Kidney glomerular epithelial cell (primary cell): ENCODE results near the gene VEGFB.

Experiments
- DNase-seq: peaks from one replicate; lab custom pipeline; 2025; lab: John Stamatoyannopoulos, UW

Gene VEGFB, protein sequence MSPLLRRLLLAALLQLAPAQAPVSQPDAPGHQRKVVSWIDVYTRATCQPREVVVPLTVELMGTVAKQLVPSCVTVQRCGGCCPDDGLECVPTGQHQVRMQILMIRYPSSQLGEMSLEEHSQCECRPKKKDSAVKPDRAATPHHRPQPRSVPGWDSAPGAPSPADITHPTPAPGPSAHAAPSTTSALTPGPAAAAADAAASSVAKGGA

DNA sequence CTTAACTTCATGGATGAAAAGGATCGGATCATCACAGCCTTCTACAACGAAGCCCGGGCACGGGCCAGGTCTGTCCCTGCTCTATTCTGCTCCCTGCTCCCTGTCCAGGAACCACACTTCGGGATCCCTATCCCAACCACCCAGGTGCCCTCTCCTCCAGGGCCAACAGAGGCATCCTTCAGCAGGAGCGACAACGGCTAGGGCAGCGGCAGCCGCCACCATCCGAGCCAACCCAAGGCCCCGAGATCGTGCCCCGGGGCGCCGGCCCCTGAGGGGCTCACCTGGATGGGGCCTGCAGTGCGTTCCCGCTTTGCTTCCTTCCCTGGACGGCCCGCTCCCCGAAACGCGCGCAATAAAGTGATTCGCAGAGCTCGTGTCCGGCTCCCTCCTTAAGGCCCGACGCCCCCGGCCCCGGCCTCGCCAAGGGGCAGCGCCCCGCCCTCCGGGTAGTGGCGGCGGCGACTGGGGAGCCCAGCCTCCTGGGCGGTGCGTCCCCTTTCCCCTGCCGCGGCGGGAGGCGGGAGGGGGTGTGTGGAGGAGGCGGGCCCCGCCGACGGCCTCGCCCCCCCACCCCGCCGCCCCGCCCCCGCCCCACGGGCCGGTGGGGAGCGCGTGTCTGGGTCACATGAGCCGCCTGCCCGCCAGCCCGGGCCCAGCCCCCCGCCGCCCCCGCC is at the start of gene VEGFB:
TSS of gene VEGFB (plus strand) at position 672 of the 674 bp plus-strand sequence. CDS start 250 bp downstream, outside the sequence.
- no peak for DNase-seq

DNA sequence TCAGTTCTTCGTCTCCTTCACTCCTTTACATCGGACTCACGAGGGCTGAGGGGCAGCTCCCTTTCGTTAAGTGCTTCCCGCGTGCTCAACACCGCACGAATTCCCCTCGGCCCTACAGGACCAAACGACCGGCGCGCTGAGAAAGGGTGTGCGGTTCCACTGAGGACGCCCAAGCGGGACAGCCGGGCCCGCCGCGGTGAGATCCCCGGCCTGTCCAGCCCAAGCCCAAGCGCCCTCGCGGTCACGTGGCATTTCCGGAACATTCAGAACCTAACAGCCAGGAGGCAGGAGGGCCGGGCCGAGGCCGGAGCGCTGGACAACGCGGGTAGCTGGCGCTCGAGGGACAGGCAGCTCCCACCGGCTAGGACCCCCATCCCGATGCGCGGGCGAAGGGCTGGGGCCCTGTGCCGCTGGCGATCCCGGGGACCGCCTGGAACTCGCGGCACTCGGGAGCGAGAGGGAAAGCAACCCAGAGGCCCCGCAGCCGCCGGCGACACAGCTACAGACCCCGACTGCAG is 49.1 kb upstream of the VEGFB start:
- DNase-seq, result peak; percentile 79

DNA sequence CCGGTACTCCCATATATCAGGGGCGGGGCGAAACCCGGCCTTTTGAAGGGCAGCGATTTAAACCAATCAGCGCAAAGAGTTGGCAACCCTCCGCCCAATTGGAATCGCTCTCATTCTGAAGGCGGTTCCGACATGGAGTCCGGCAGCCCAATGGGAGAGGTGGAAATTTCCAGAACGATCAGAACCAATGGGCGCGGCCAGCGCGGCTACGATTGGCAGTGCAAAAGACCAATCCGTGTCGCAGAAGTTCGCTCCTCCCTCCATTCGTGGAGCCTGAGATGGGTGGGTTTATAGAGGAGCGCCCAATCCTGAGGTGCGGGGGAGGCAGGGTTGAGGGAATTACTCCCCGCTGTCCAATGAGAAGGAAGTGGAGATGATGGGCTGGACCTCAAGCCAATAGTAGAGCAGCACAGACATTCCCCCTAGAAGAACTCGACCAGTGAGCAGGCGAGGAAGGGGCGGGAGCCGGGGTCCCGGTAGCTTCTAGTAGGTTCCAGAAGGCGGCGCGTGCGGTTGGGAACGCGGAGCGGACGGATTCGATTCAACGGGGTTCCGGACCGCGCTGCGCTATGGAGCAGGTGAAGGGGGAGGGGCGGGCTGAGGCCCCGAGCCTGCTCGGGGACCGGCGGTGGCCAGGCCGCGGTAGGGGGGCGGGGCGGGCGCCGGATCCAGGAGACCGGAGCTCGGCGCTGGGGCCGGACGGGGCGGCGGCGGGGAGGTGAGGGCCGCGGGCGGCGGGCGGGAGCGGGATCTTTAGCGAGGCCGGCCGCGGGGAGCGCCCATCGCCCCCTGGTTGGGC is 48.5 kb upstream of the VEGFB start, which contains the start of gene STIP1:
TSS of gene STIP1 (plus strand) at position 479 of the 799 bp plus-strand sequence. CDS start at position 570, 91 bp downstream.
- peak; percentile 100 for DNase-seq

DNA sequence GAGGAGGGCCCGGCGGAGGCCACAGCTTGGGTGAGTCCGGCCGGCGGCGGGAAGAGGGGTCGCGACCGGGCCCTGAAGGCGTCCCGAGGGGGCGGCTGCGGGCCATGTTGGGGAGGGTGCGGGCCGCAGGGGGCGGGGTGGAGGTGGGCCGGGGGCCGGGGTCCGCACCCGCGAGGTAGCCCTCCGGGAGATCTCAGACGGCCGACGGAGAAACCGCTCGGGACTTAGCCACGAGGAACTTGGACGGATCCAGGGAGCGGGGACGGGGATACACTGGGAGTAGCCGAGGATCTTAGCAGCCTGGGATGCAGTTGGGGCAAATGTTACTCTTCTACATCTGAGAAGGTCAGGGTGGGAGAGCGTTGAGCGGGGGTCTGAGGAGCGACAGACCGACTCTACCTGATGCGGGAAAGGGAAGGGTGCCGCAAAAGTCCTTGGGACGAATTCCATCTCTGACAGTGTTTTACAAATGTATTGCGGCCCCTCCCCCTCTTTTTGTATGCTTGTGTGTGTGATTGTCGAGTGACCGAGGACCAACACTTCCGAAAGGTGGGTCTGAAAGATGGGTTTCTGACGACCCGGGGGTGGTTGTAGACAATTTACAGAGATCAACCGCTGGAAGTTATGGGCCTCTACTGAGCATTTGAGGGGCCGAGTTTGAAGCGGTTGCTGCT is 47.8 kb upstream of the VEGFB start:
- DNase-seq, result no peak

DNA sequence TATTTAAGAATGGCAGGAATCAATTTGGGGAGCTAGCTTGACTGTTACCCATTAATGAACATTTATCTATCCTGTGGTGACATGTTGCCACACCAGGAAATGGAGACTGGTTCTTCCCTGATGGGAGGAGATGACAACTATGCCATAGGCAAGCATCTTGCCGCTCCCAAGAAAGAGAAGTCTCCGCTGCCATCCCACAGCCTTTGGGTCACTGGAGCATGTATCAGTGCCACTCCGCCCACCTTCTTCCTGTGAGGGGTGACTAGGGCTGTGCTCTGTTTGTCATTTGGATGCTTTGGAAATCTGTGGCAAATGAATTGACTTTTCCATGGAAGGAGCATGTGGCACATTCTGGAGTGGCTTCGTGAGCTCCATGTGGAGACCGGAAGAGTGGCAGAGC is 42.0 kb upstream of the VEGFB start:
- no peak for DNase-seq

DNA sequence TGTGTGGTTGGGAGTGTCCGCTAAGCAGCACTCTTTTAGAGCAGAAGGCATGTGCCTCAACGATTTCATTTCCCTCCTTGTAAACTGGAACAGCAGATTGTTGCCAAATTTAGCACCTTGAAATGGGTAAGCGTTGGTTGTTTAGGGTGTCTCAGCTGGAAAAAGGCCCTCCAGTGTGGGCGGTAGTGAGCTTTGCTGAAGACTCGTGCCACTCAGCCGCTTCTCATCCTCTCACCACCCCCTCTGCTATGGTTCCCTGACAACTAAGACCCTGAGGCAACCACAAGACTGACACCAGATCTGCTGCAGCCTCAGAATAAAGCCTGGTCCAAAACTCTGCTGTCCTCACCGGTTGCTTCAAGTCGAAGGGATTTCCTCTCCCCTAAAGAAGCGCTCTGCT is 37.8 kb upstream of the VEGFB start:
- DNase-seq, result no peak

DNA sequence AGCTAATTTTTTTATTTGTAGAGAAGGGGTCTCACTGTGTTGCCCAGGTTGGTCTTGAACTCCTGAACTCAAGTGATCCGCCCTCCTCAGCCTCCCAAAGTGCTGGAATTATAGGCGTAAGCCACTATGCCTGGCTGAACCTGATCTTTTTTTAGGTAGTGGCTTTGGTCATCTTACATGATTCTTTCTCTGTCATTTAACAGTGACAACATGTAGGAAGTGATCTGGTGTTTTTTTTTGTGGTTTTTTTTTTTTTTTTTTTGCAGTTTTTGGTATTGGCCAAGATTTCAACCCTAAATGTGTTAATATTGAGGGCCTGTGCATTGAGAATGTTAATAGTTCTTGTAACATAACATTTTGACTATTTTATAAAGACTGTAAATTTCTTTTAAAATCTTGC is 35.9 kb upstream of the VEGFB start:
- DNase-seq, result no peak

DNA sequence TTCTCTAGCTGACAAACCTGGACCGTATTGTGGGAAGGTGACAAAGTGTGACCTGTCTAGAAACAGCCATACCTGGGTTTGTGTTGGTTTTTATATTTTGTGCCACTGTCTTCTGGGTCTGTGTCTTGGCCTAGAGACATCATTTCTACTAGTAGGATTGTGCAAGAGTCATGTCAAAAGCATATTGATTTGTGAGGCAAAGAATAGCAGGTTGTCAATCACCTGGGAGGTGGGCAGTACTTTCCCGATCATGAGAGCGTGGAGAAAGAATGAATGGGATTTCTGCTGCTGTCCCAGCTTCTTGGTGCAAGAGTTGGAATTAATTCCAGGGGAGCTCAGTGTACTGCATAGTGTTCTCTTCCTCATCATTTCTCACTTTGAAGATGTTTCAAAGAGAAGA is 32.8 kb upstream of the VEGFB start:
- DNase-seq, result no peak

DNA sequence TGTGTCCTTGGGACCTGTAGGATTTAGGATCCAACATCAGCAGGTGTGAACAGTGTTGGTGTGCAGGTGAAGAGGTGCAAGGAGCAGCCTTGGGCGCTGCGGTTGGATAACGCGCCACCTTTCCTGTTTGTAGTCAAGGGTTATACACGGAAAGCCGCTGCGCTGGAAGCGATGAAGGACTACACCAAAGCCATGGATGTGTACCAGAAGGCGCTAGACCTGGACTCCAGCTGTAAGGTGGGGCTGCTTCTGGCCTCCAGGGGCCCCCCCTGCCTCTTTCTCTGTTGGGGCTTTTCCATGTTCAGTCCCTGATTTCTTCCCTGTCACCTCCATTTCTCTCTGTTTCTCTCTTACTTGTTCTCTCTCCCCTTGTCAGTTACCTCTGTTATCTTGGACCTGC is 31.4 kb upstream of the VEGFB start:
- no peak for DNase-seq

DNA sequence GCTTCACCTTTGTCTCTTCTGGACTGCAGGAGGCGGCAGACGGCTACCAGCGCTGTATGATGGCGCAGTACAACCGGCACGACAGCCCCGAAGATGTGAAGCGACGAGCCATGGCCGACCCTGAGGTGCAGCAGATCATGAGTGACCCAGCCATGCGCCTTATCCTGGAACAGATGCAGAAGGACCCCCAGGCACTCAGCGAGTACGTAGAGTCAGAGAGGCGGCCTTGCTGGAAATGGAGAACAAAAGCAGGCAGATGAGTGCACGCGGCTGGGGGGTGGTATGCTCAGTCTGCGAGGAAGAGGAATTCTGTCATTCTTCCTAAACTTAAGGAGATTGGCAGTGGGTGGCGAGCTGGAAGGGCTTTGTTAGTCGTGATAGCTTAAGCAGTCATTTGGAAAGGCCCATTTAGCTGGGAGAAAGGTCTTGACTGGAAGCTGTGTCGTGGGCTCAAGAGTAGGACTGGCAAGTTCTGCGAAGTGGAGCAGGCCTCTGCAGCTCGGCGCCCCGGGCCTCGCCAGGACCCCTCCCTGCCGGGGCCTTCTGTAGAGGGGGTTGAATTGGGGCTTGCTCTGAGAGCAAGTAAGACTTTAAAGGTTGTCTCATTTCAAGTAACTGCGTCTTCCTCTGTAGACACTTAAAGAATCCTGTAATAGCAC is 30.8 kb upstream of the VEGFB start:
- DNase-seq, result no peak

DNA sequence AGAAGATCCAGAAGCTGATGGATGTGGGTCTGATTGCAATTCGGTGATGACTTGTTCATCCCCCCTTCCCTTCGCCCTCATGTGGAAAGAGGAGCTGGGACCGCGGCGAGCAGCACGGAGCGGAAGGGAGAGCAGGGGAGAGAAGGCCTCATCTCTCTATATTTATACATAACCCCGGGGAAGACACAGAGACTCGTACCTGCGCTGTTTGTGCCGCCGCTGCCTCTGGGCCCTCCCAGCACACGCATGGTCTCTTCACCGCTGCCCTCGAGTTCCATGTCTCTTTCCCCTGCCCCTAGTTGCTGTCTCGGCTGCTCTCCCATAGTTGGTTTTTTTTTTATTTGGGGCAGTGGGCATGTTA is 30.3 kb upstream of the VEGFB start:
- no peak for DNase-seq

DNA sequence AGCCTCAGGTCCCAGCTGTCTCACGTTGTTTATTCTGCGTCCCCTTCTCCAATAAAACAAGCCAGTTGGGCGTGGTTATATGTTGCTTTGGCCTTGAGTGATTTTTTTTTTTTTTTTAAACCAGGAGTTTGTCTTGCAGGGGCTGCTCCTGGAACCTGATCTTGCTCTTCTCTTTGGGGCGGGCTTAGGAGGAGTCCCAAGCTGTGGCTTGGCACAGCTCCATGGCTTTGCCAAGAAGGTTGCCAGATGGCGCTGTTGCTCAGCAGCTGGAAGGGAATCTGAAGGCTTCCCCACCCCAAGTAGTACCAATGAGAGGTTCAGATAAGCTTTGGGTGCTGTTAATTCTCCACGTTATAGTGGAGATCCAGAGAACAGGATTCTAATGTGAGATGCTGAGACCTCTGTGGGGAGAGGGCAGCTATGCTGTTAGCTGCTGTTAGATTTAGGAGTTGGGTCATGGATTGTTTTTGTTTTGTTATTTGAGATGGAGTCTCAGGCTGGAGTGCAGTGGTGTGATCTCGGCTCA is 29.9 kb upstream of the VEGFB start:
- peak; percentile 60 for DNase-seq

DNA sequence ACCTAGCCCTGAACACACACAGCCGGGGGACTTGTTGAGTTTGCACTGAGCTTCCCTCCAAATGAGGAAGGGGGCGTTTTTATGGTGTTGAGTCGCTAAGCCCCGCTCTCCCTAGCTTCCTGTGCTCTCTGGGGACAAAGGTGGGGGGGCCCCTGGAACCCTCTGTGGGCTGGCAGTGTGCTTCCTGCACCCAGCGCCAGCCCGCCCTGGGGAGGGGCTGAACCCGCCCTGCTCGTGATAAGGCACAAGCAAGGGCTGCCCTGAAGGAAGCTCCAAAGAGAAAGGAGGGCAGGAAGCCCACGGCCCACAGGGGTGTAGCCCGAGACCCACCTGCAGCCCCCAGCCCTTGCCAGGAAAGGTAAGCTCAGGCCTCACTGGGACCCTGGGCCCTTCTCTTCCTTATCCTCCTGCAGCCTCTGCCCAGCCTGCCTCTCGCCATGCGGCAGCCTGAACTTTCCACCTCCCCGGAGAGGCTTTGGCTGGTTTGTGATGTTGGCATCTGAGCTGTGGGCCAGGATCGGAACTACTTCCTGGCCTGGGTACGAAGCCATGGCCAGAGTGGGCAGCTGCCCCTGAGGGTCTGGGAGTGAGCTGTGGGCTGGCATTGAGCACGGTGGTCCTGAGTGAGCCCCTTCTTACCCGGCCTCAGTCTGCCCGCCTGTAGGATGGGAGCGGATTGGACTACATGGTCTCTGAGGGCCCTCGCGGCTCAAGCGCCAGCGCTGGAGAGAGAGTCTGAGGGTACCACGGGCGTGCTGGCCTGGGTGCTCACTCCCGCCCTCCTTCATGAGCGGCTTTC is 27.7 kb upstream of the VEGFB start, which contains the start of gene FERMT3:
TSS of gene FERMT3 (plus strand) at position 265 of the 799 bp plus-strand sequence. CDS start 644 bp downstream, outside the sequence.
- DNase-seq, result no peak

DNA sequence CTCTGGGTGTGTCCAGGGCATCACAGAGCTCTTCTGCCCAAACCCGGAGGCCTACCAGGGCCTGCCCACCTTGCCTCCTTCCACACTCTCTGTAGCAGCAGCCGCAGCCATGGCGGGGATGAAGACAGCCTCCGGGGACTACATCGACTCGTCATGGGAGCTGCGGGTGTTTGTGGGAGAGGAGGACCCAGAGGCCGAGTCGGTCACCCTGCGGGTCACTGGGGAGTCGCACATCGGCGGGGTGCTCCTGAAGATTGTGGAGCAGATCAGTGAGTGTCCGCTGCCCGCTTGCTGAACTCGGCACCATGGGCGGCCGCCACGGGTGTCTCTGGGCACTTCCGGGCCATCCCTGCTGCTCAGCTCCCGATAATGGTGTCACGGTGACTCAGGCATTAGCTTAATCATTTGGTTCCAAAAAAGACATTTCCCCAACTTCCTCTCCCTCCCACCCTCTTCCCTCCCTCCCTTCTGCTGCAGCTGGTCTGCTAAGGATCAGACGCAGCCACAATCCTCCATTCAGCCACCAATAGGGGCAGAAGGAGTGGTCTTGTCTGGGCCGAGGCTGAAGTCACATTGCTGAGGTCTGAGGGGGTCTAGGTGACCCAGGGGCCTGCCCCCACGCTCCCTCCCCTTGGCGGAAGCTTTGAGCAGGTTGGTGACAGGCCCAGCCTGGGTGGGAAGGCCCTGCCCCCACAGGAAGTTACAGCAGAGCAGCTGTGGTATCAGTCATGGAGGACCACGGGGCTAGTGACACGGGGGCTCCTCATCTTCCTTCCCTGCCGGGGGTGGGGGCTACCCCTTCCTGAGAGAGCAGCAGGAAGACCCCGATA is 26.9 kb upstream of the VEGFB start:
- no peak for DNase-seq

DNA sequence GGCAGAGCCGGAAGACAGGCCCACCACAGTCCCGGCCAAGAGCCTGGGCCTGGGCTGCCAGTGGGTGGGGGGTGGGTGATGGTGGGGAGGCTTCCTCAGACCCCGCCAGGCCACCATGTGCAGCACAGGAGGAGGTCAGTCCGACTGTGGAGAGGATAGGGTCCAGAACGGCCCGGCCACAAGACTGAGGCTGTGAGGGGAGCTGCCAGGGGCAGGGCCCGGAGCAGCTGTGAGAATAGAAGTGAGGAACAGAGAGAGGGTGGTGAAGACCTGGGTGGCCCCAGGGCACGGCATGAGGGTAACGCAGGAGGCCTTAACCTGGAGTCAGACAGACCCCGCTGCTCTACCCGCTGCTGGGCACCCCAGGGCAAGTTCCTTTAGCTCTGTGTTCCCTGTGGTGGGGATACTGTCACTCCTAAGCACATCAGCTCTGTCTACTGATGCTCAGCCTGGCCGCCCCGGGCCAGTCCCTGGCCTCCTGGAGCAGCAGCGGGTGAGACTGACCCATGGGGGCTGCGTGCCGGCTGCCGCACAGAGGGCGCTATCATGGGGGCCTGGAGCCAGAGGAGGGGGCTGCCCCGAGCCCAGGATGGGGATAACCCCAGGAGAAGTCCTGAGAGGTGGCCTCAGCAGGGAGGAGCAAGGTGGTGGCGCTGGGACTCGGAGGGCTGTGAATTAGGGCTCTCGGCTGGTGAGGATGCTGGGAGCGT is 26.1 kb upstream of the VEGFB start:
- no peak for DNase-seq

DNA sequence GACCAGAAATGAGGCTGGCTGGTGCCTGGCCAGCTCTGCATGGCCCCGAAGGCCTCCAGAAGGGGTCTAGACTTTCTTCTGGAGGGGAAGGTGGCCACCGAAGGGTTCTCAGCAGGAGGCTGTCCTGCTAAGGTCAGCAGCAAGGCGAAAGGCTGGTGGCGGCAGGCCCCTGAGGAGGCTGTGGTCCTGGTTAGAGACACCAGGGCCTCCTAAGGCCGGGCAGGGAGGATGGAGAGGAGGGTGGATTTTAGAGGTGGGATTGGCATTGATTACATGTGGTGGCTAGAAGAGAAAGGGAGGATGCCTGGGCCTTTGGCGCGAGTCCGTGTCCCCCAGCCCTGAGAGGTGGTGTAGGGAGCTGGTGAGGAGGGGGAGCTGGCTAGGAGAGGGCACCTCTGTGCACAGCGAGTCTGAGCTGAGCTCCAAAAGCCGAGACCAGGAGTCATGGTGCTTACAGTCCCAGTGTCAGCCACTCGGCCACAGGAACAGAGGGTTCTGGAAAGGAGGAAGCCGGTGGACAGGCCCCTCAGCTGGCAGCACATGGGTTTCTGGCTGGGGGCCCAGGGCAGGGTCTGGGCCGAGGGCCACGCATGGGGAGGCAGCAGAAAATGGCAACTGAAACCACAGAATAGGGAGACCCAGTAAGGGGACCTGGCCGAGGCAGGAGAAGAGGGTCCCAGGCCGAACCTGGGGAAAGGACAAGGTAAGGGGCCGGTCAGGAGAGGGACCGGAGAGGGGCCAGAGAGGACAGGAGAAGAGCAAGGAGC is 25.4 kb upstream of the VEGFB start:
- no peak for DNase-seq

DNA sequence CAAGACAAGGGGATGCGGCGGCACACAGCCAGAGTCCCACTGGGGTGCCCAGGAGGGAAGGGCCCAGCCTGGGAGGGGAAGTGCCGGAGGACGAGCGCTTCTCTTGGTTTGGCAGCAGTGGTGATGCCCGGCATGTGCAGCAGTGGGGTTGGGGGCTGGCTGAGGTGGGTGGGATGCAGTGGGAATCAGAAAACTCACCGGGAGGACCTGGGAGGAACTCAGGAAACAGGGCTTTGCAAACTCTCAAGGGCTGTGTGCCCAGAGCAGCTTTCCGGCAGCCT is 24.9 kb upstream of the VEGFB start:
- DNase-seq, result no peak

DNA sequence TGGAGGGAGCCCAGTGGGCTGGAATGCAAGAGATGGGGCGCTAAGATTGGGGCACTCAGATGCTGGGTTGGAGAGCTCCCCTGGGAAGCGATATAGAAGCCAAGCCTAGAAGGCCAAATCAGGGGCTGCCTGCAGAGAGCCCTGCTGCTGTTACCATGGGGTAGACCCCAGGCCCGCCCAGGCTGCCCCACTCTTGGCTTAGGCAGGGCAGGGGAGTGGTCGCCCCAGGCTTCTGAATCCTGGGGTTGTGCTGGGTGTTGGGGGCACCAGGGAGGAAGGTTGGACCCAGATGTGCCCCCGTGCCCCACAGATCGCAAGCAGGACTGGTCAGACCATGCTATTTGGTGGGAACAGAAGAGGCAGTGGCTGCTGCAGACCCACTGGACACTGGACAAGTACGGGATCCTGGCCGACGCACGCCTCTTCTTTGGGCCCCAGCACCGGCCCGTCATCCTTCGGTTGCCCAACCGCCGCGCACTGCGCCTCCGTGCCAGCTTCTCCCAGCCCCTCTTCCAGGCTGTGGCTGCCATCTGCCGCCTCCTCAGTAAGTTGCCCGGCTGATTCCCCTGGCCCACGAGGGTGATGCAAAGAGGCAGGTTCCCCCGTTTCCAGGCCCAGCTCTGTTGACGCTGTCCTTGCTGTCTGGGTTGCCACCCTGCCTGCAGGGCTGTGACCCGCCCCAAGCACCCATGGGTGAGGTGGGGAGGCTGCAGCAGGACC is 23.9 kb upstream of the VEGFB start:
- no peak for DNase-seq
